Activated CD8-positive, alpha-beta memory T cell treated with anti-CD3 and anti-CD28 coated beads for 36 hours (primary cell): ENCODE data around the gene ALKBH4. TPM values are rescaled to one million over a fixed set of nuclear protein-coding genes. Genes with fewer than 3 reads are reported as not detected.

Experiments used
- CTCF ChIA-PET: fragments of 350-600 bp; sonication (Branson Sonifier 250); formaldehyde crosslinking; loops from one replicate; lab custom pipeline; 2021; ENCODE audit warnings: antibody characterized with exemption; lab: Charles Lee
- POLR2A ChIA-PET: fragments of 350-600 bp; sonication (Branson Sonifier 250); formaldehyde crosslinking; loops from one replicate; lab custom pipeline; 2021; ENCODE audit warnings: antibody characterized with exemption; lab: Charles Lee
- total RNA-seq, 2 experiments: library from RNA; stranded (reverse); gene quantifications; one replicate each; pipeline ENCODE4 v1.2.3, GENCODE V29; 2021

The ALKBH4 gene
- total RNA-seq, 2 experiments from 2014 or later: 10.8 to 10.9 TPM

- ChIA-PET POLR2A (interaction anchor here (1.1 kb wide), 1 partner anchor 9 kb away, joined by 5 read pairs; no protein-coding TSS in a partner anchor), CTCF (interaction anchor here (0.6 to 2.9 kb wide), 6 partner anchors 8 to 33 kb away, joined by 3 to 14 read pairs (median 4); no protein-coding TSS in a partner anchor)
Observed at GRCh38 chr7:102434039-102434486, 30.6 kb downstream of the ALKBH4 start.

GRCh38 chr7:102433219-102434038, 31.2 kb downstream of the ALKBH4 start, which contains the start of gene ORAI2:
ORAI2 (plus strand) TSS chr7:102433575; CDS start chr7:102438957, 5,382 bp downstream.
- ChIA-PET POLR2A (interaction anchor here (0.7 to 1.1 kb wide), 2 partner anchors 8 to 23 kb away, joined by 3 to 5 read pairs; no protein-coding TSS in a partner anchor), CTCF (interaction anchor here (0.6 to 2.9 kb wide), 6 partner anchors 8 to 32 kb away, joined by 3 to 14 read pairs (median 4); no protein-coding TSS in a partner anchor)

- POLR2A ChIA-PET: interaction anchor here (0.7 to 1.5 kb wide), 2 partner anchors 17 to 24 kb away, joined by 3 to 8 read pairs; no protein-coding TSS in a partner anchor
Observed at GRCh38 chr7:102432442-102433218, 32.0 kb downstream of the ALKBH4 start.

GRCh38 chr7:102431617-102432298, 32.9 kb downstream of the ALKBH4 start:
- ChIA-PET CTCF (interaction anchor here (0.7 to 1.8 kb wide), 2 partner anchors 15 to 502 kb away, joined by 3 to 7 read pairs; no protein-coding TSS in a partner anchor), POLR2A (interaction anchor here (0.6 to 1.5 kb wide), 2 partner anchors 16 to 19 kb away, joined by 3 to 8 read pairs; no protein-coding TSS in a partner anchor)

More at GRCh38 chr7:102432442-102433218, 32.0 kb downstream of the ALKBH4 start:
- CTCF ChIA-PET: interaction anchor here (1.8 to 2.9 kb wide), 2 partner anchors 16 to 27 kb away, joined by 7 to 14 read pairs; no protein-coding TSS in a partner anchor

GRCh38 chr7:102429141-102429899, 35.3 kb downstream of the ALKBH4 start:
- CTCF ChIA-PET: no interaction called here
- POLR2A ChIA-PET: interaction anchor here (0.5 to 0.6 kb wide), 2 partner anchors 12 to 34 kb away, joined by 3 to 5 read pairs; no protein-coding TSS in a partner anchor

- CTCF ChIA-PET: interaction anchor here (0.8 to 4.3 kb wide), 4 partner anchors 11 to 140 kb away, joined by 3 to 25 read pairs (median 8); partner anchors contain the start of gene SH2B2
- POLR2A ChIA-PET: interaction anchor here (1.9 kb wide), 1 partner anchor 11 kb away, joined by 30 read pairs; no protein-coding TSS in a partner anchor
Observed at GRCh38 chr7:102427019-102427405, 37.7 kb downstream of the ALKBH4 start.

GRCh38 chr7:102426268-102427018, 38.2 kb downstream of the ALKBH4 start:
- CTCF ChIA-PET: interaction anchor here (0.8 to 4.3 kb wide), 5 partner anchors 11 to 139 kb away, joined by 3 to 25 read pairs (median 5); partner anchors contain the start of gene SH2B2
- POLR2A ChIA-PET: interaction anchor here (0.6 to 1.9 kb wide), 4 partner anchors 10 to 844 kb away, joined by 3 to 30 read pairs (median 3); no protein-coding TSS in a partner anchor

- ChIA-PET CTCF (interaction anchor here (0.7 to 4.3 kb wide), 6 partner anchors 8 to 139 kb away, joined by 3 to 25 read pairs (median 4); partner anchors contain the start of gene SH2B2), POLR2A (interaction anchor here (0.6 to 1.9 kb wide), 6 partner anchors 8 to 843 kb away, joined by 3 to 30 read pairs (median 3); no protein-coding TSS in a partner anchor)
Observed at GRCh38 chr7:102425639-102426267, 38.9 kb downstream of the ALKBH4 start.

GRCh38 chr7:102424787-102425218, 39.9 kb downstream of the ALKBH4 start:
- POLR2A ChIA-PET: no interaction called here
- CTCF ChIA-PET: interaction anchor here (3.6 to 4.3 kb wide), 2 partner anchors 9 to 20 kb away, joined by 12 to 25 read pairs; no protein-coding TSS in a partner anchor

- ChIA-PET POLR2A (no interaction called here), CTCF (interaction anchor here (3.6 to 4.3 kb wide), 2 partner anchors 8 to 19 kb away, joined by 12 to 25 read pairs; no protein-coding TSS in a partner anchor)
Observed at GRCh38 chr7:102424129-102424551, 40.5 kb downstream of the ALKBH4 start.

GRCh38 chr7:102421706-102422240, 42.9 kb downstream of the ALKBH4 start:
- CTCF ChIA-PET: interaction anchor here (0.6 to 2.5 kb wide), 2 partner anchors 9 to 12 kb away, joined by 5 read pairs; partner anchors contain the start of gene ORAI2
- POLR2A ChIA-PET: no interaction called here

- ChIA-PET CTCF (interaction anchor here (0.7 to 2.1 kb wide), 4 partner anchors 14 to 48 kb away, joined by 3 to 6 read pairs (median 4); no protein-coding TSS in a partner anchor), POLR2A (no interaction called here)
Observed at GRCh38 chr7:102418592-102418991, 46.1 kb downstream of the ALKBH4 start.

- ChIA-PET CTCF (interaction anchor here (0.7 to 4.2 kb wide), 5 partner anchors 9 to 1716 kb away, joined by 3 to 25 read pairs (median 7); no protein-coding TSS in a partner anchor), POLR2A (interaction anchor here (0.6 to 3.3 kb wide), 3 partner anchors 9 to 20 kb away, joined by 3 to 30 read pairs (median 7); no protein-coding TSS in a partner anchor)
Observed at GRCh38 chr7:102417105-102417504, 47.6 kb downstream of the ALKBH4 start.

- POLR2A ChIA-PET: interaction anchor here (1.4 to 3.3 kb wide), 2 partner anchors 10 to 16 kb away, joined by 8 to 30 read pairs; no protein-coding TSS in a partner anchor
- CTCF ChIA-PET: interaction anchor here (0.7 to 4.2 kb wide), 6 partner anchors 9 to 1717 kb away, joined by 3 to 25 read pairs (median 7); no protein-coding TSS in a partner anchor
Observed at GRCh38 chr7:102416406-102416805, 48.3 kb downstream of the ALKBH4 start.
